ENCODE results near the gene PGA3. TPM values are rescaled to one million over a fixed set of nuclear protein-coding genes. Genes with fewer than 3 reads are reported as not detected.

The PGA3 gene
- total RNA-seq, 1 donor from 2014 or later, result 2.5 TPM

GRCh38 chr11:61193596-61193995, 9.7 kb upstream of the PGA3 start:
- H3K27me3 ChIP-seq, result no peaks in the 10 kb centered on the region
- H3K36me3 ChIP-seq, result no peaks in the 10 kb centered on the region
- DNase-seq (ENCODE audit: extremely low spot score in 2 of 2), result no peak
- H3K27ac ChIP-seq, result no peak overlapping the region
- no peaks in the 10 kb centered on the region for H3K4me1 ChIP-seq
- H3K4me3 ChIP-seq, result no peak overlapping the region
- TF ChIP-seq POLR2AphosphoS5 (IDR thresholded peaks at IDR 0.05; ENCODE audit: insufficient read depth in 1 of 2, low read depth in 1 of 2) (no peak), CTCF (IDR thresholded peaks at IDR 0.05) (no peak), POLR2A (IDR thresholded peaks at IDR 0.05) (no peak)
- H3K9me3 ChIP-seq, result peaks cover 2% of the 10 kb centered on the region
- intact Hi-C loops (cut with DNase I), result no loop called here

- H3K27ac ChIP-seq, result no peak overlapping the region
- TF ChIP-seq CTCF (IDR thresholded peaks at IDR 0.05) (no peak), POLR2AphosphoS5 (IDR thresholded peaks at IDR 0.05; ENCODE audit: insufficient read depth in 1 of 2, low read depth in 1 of 2) (no peak), POLR2A (IDR thresholded peaks at IDR 0.05) (no peak)
Measured at GRCh38 chr11:61194169-61194671, 9.1 kb upstream of the PGA3 start.

DNA sequence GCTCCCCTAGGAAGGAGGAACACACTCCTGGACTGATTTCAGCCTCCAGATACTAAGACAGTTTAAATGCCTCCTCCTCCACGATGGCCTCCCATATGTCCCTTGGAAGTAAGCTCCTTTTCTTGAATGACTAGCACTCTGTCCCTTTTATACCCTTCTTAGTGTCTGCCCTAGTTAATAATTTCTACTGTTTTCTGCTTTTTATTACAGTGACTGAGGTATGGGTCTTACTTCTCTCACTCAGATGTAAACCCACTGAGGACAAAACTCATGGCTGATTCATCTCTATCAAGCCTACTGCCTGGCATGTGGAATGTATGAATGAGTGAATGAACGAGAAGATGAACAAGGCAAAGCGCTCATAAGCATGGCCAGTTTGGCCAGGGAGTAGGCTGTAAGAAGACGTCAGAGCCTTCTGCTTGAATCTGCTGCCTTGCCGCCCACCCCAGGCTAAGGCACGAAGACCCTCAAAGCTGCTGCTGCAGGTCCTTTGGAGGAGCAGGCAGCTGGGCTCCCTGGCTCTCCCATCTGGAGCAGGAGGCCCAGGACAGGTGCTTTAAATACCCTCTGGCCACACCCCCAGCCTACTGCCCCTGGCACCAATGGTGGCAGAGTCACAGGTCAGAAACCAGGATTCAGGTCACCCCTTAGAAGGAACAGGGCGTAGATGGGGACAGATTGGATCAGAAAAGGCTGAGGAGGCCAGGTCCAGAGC, 8.2 kb upstream of the PGA3 start:
- peaks cover 4% of the 10 kb centered on the region for H3K9me3 ChIP-seq
- no peak for DNase-seq (ENCODE audit: extremely low spot score in 2 of 2)
- no peaks in the 10 kb centered on the region for H3K36me3 ChIP-seq
- H3K4me1 ChIP-seq, result no peaks in the 10 kb centered on the region
- H3K27me3 ChIP-seq, result no peaks in the 10 kb centered on the region
- no peak overlapping the region for H3K27ac ChIP-seq
- intact Hi-C loops (cut with DNase I), result no loop called here
- TF ChIP-seq CTCF (IDR thresholded peaks at IDR 0.05), result no peak
- no peak for TF ChIP-seq POLR2A (IDR thresholded peaks at IDR 0.05)
- TF ChIP-seq POLR2AphosphoS5 (IDR thresholded peaks at IDR 0.05; ENCODE audit: insufficient read depth in 1 of 2, low read depth in 1 of 2), result no peak
- no peak overlapping the region for H3K4me3 ChIP-seq

More at GRCh38 chr11:61194169-61194671, 9.1 kb upstream of the PGA3 start:
- intact Hi-C loops (cut with DNase I), result no loop called here
- Histone ChIP-seq H3K4me3 (no peak overlapping the region), H3K36me3 (no peaks in the 10 kb centered on the region), H3K4me1 (no peaks in the 10 kb centered on the region), H3K9me3 (peaks cover 4% of the 10 kb centered on the region), H3K27me3 (no peaks in the 10 kb centered on the region)
- no peak for DNase-seq (ENCODE audit: extremely low spot score in 2 of 2)

- Histone ChIP-seq H3K27ac (no peak overlapping the region), H3K27me3 (no peaks in the 10 kb centered on the region)
Measured at GRCh38 chr11:61195719-61196118, 7.6 kb upstream of the PGA3 start.

More at GRCh38 chr11:61195719-61196118, 7.6 kb upstream of the PGA3 start:
- no peak for TF ChIP-seq POLR2AphosphoS5 (IDR thresholded peaks at IDR 0.05; ENCODE audit: insufficient read depth in 1 of 2, low read depth in 1 of 2)
- TF ChIP-seq CTCF (IDR thresholded peaks at IDR 0.05), result no peak
- TF ChIP-seq POLR2A (IDR thresholded peaks at IDR 0.05), result no peak
- Histone ChIP-seq H3K36me3 (no peaks in the 10 kb centered on the region), H3K9me3 (peaks cover 4% of the 10 kb centered on the region), H3K4me1 (no peaks in the 10 kb centered on the region), H3K4me3 (no peak overlapping the region)
- intact Hi-C loops (cut with DNase I), result no loop called here
- DNase-seq (ENCODE audit: extremely low spot score in 2 of 2), result no peak
